Upper lobe of right lung (tissue), 1 donor: ENCODE results near the gene GRK3. TPM values are rescaled to one million over a fixed set of nuclear protein-coding genes. Genes with fewer than 3 reads are reported as not detected.

Experiments
- ATAC-seq: fragments of 200-7000 bp; cut with Tn5 transposase; one replicate; pipeline ENCODE4 v1.9.1; 2020; ENCODE audit warnings: mild to moderate bottlenecking, moderate library complexity
- DNase-seq: peaks from one replicate; pipeline ENCODE4 v3.0.0-alpha.2; 2020
- H3K27ac ChIP-seq: fragments of 200-600 bp; one replicate; pipeline ENCODE4 v1.8.0; 2022
- H3K27me3 ChIP-seq: fragments of 200-600 bp; one replicate; pipeline ENCODE4 v1.8.0; 2022; ENCODE audit warnings: mild to moderate bottlenecking
- H3K36me3 ChIP-seq: fragments of 200-600 bp; one replicate; pipeline ENCODE4 v1.8.0; 2022
- H3K4me1 ChIP-seq: fragments of 200-600 bp; one replicate; pipeline ENCODE4 v1.8.0; 2022
- H3K4me3 ChIP-seq: fragments of 200-600 bp; one replicate; pipeline ENCODE4 v1.8.0; 2022; ENCODE audit warnings: mild to moderate bottlenecking
- H3K9me3 ChIP-seq: fragments of 200-600 bp; one replicate; pipeline ENCODE4 v1.8.0; 2022
- CTCF ChIP-seq: fragments of 200-600 bp; IDR thresholded peaks from one replicate; pipeline ENCODE4 v1.8.0; 2022; ENCODE audit warnings: antibody characterized with exemption
- intact Hi-C: fragments of 100-400 bp; cut with DNase I; formaldehyde crosslinking; loops from one replicate; pipeline ENCODE4 v1.11.0; 2022
- total RNA-seq: library from RNA; stranded (reverse); fragmentation: NEBNext Ultra II Directional; extraction: Animal tissue kit (Norgen Biotek cat#: 25700); gene quantifications from one replicate; pipeline ENCODE4 v1.2.1, GENCODE V29; 2021
- donor health status: DM: no; HTN: yes; CAD: no; lungs with severe emphysema.

GRK3 gene
- total RNA-seq, 1 donor from 2014 or later: 26.0 TPM

GRCh38 chr22:25716637-25717036 is 152.2 kb downstream of the GRK3 start:
- no peak for ATAC-seq
- DNase-seq: no peak
- Histone ChIP-seq H3K27ac (no peak overlapping the region), H3K27me3 (no peaks in the 10 kb centered on the region), H3K4me3 (no peak overlapping the region), H3K36me3 (peaks cover 5% of the 10 kb centered on the region), H3K9me3 (no peaks in the 10 kb centered on the region), H3K4me1 (no peaks in the 10 kb centered on the region)
- no peak for TF ChIP-seq CTCF
- intact Hi-C loops: no loop called here

GRCh38 chr22:25718135-25718840 is 153.8 kb downstream of the GRK3 start:
- Histone ChIP-seq H3K4me3 (no peak overlapping the region), H3K36me3 (peaks cover 9% of the 10 kb centered on the region), H3K27me3 (no peaks in the 10 kb centered on the region), H3K9me3 (no peaks in the 10 kb centered on the region), H3K4me1 (no peaks in the 10 kb centered on the region), H3K27ac (no peak overlapping the region)
- TF ChIP-seq CTCF: no peak
- no peak for DNase-seq
- ATAC-seq: no peak
- intact Hi-C loops: no loop called here

- DNase-seq (no peak), ATAC-seq (no peak)
- Histone ChIP-seq H3K27me3 (no peaks in the 10 kb centered on the region), H3K36me3 (peaks cover 9% of the 10 kb centered on the region), H3K4me3 (no peak overlapping the region), H3K4me1 (no peaks in the 10 kb centered on the region), H3K9me3 (no peaks in the 10 kb centered on the region), H3K27ac (no peak overlapping the region)
- TF ChIP-seq CTCF: no peak
- intact Hi-C loops: no loop called here
Observed at GRCh38 chr22:25722223-25722622, 157.7 kb downstream of the GRK3 start.

- intact Hi-C loops: no loop called here
- ATAC-seq: no peak
- peaks cover 9% of the 10 kb centered on the region for H3K36me3 ChIP-seq
Observed at GRCh38 chr22:25722626-25723025, 158.2 kb downstream of the GRK3 start.

GRCh38 chr22:25726241-25726640 is 161.8 kb downstream of the GRK3 start:
- no peak for TF ChIP-seq CTCF
- Histone ChIP-seq H3K4me3 (no peak overlapping the region), H3K9me3 (no peaks in the 10 kb centered on the region), H3K4me1 (no peaks in the 10 kb centered on the region), H3K27me3 (no peaks in the 10 kb centered on the region), H3K36me3 (peaks cover 9% of the 10 kb centered on the region), H3K27ac (no peak overlapping the region)
- intact Hi-C loops: no loop called here
- DNase-seq: no peak
- ATAC-seq: no peak

More at GRCh38 chr22:25722626-25723025, 158.2 kb downstream of the GRK3 start:
- no peak overlapping the region for H3K27ac ChIP-seq
- H3K9me3 ChIP-seq: no peaks in the 10 kb centered on the region
- no peak overlapping the region for H3K4me3 ChIP-seq
- no peak for DNase-seq
- no peak for TF ChIP-seq CTCF
- no peaks in the 10 kb centered on the region for H3K27me3 ChIP-seq
- no peaks in the 10 kb centered on the region for H3K4me1 ChIP-seq

GRCh38 chr22:25728071-25728470 is 163.6 kb downstream of the GRK3 start:
- ATAC-seq (no peak), DNase-seq (no peak)
- no peaks in the 10 kb centered on the region for H3K36me3 ChIP-seq
- H3K4me3 ChIP-seq: no peak overlapping the region
- no peaks in the 10 kb centered on the region for H3K27me3 ChIP-seq
- no peak for TF ChIP-seq CTCF
- H3K27ac ChIP-seq: no peak overlapping the region
- H3K4me1 ChIP-seq: no peaks in the 10 kb centered on the region
- intact Hi-C loops: no loop called here
- H3K9me3 ChIP-seq: no peaks in the 10 kb centered on the region
